Sigmoid colon (tissue), 4 donors: ENCODE measurements around the gene ELF4.
"Not testable (repeated sequence)": the region's sequence is repeated elsewhere in the genome, so short reads cannot be mapped to it uniquely, and the experiment has no call there.

Source experiments
- POLR2A ChIP-seq, 2 donors: fragments of 450-650 bp; IDR thresholded peaks; one replicate each; pipeline ENCODE4 v1.6.1; 2016; ENCODE audit warnings: antibody characterized with exemption in 2 of 2, mild to moderate bottlenecking in 2 of 2, moderate library complexity in 2 of 2
- POLR2AphosphoS5 ChIP-seq, 4 donors: sonication (generic); formaldehyde crosslinking; IDR thresholded peaks; one replicate each; pipeline ENCODE4 v1.6.1; 2017; ENCODE audit warnings: antibody characterized with exemption in 4 of 4
- TF ChIP-seq, protein P1 (sequence below), 4 experiments: fragments of 450-650 bp in 3 of 4; fragments of 200-600 bp in 1 of 4; IDR thresholded peaks; one replicate each; pipeline ENCODE4 v1.5.1; 2016 to 2019; ENCODE audit warnings: antibody characterized with exemption in 4 of 4, mild to moderate bottlenecking in 3 of 4, moderate library complexity in 2 of 4

DNA sequence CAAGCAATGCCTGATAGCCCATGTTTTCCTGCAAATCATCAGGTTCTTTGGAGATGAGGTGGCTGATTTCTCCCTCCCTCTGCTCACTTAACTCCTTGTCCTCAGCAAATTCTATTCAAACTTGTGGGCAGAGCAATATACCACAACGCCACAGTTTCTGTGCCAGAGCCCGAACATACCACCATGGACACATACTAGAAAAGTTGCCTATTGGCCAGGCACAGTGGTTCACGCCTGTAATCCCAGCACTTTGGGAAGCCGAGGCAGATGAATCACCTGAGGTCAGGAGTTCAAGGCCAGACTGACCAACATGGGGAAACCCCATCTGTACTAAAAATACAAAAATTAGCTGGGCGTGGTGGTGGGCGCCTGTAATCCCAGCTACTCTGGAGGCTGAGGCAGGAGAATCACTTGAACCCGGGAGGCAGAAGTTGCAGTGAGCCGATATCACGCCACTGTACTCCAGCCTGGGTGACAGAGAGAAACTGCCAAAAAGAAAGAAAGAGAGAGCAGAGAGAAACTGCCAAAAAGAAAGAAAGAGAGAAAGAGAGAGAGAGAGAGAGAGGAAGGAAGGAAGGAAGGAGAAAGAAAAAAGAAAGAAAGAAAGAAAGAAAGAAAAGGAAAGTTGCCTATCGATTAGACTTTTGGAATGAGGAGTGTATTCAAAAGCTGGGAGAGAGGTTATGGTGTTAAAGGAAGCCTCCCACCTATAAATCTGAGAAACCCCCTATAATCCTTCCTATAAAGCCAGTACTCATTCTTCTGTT, 5.0 kb upstream of the ELF4 start:
- TF ChIP-seq POLR2A, POLR2AphosphoS5 (IDR thresholded peaks at IDR 0.05): not testable (repeated sequence)
- TF ChIP-seq, protein P1, sequence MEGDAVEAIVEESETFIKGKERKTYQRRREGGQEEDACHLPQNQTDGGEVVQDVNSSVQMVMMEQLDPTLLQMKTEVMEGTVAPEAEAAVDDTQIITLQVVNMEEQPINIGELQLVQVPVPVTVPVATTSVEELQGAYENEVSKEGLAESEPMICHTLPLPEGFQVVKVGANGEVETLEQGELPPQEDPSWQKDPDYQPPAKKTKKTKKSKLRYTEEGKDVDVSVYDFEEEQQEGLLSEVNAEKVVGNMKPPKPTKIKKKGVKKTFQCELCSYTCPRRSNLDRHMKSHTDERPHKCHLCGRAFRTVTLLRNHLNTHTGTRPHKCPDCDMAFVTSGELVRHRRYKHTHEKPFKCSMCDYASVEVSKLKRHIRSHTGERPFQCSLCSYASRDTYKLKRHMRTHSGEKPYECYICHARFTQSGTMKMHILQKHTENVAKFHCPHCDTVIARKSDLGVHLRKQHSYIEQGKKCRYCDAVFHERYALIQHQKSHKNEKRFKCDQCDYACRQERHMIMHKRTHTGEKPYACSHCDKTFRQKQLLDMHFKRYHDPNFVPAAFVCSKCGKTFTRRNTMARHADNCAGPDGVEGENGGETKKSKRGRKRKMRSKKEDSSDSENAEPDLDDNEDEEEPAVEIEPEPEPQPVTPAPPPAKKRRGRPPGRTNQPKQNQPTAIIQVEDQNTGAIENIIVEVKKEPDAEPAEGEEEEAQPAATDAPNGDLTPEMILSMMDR (IDR thresholded peaks at IDR 0.05), result not testable (repeated sequence)
